Sigmoid colon (tissue), 7 donors: ENCODE measurements around the gene TMED7. TPM values are rescaled to one million over a fixed set of nuclear protein-coding genes. Genes with fewer than 3 reads are reported as not detected.

Experiments used
- DNase-seq: peaks from one replicate; pipeline ENCODE4 v3.0.0-alpha.2; 2019
- H3K27ac ChIP-seq, 4 donors: fragments of 200-600 bp; sonication (generic); one replicate each; pipeline ENCODE4 v1.5.1; 2016 to 2019; ENCODE audit warnings: mild to moderate bottlenecking in 1 of 4
- H3K27me3 ChIP-seq, 3 donors: fragments of 200-600 bp; sonication (generic); one replicate each; pipeline ENCODE4 v1.5.1; 2019; ENCODE audit warnings: mild to moderate bottlenecking in 1 of 3
- H3K36me3 ChIP-seq, 4 donors: fragments of 200-600 bp; sonication (generic); one replicate each; pipeline ENCODE4 v1.5.1; 2016 to 2019
- H3K4me1 ChIP-seq, 4 donors: fragments of 200-600 bp; sonication (generic); one replicate each; pipeline ENCODE4 v1.5.1; 2017 to 2019
- H3K4me3 ChIP-seq, 4 donors: fragments of 200-600 bp; sonication (generic); one replicate each; pipeline ENCODE4 v1.5.1; 2017 to 2019; ENCODE audit warnings: mild to moderate bottlenecking in 2 of 4, moderate library complexity in 1 of 4
- H3K9me3 ChIP-seq, 4 donors: fragments of 200-600 bp in 3 of 4; sonication (generic) in 3 of 4; one replicate each; pipeline versions ENCODE4 v1.5.1 to v1.6.1; 2013 to 2019
- EP300 ChIP-seq, 4 donors: sonication (generic); formaldehyde crosslinking; IDR thresholded peaks; one replicate each; pipeline ENCODE4 v1.6.1; 2017; ENCODE audit warnings: antibody characterized with exemption in 4 of 4
- POLR2A ChIP-seq, 2 donors: fragments of 450-650 bp; IDR thresholded peaks; one replicate each; pipeline ENCODE4 v1.6.1; 2016; ENCODE audit warnings: antibody characterized with exemption in 2 of 2, mild to moderate bottlenecking in 2 of 2, moderate library complexity in 2 of 2
- POLR2AphosphoS5 ChIP-seq, 4 donors: sonication (generic); formaldehyde crosslinking; IDR thresholded peaks; one replicate each; pipeline ENCODE4 v1.6.1; 2017; ENCODE audit warnings: antibody characterized with exemption in 4 of 4
- WGBS, 2 donors: extraction: QIAGEN DNeasy Blood & Tissue Kit; methylation state at CpG; one replicate each; pipeline ENCODE4 v1.1.7; 2013; 5-methylcytosine and 5-hydroxymethylcytosine counted together
- intact Hi-C: fragments of 100-400 bp; cut with DNase I; formaldehyde crosslinking; loops from one replicate; pipeline ENCODE4 v1.15.1; 2023
- polyA plus RNA-seq, 3 donors: library from polyadenylated mRNA; stranded (reverse); fragments of 200-250 nt; gene quantifications; one replicate each; pipeline ENCODE4 v1.2.3, GENCODE V29; 2013
- total RNA-seq, 4 donors: library from RNA; depleted of rRNA; stranded (reverse); fragments of >200 nt; gene quantifications; one replicate each; pipeline ENCODE4 v1.1.0, GENCODE V29; 2016
- TF ChIP-seq, protein P1 (sequence below), 4 experiments: fragments of 450-650 bp in 3 of 4; fragments of 200-600 bp in 1 of 4; IDR thresholded peaks; one replicate each; pipeline ENCODE4 v1.5.1; 2016 to 2019; ENCODE audit warnings: antibody characterized with exemption in 4 of 4, mild to moderate bottlenecking in 3 of 4, moderate library complexity in 2 of 4
- donor health status: healthy with polysubstance abuse.
- donor health status: Bipolar disorder and iron deficiency.
- donor health status: healthy.

The TMED7 gene
- total and polyA plus RNA-seq, 7 donors = 10.8 to 104 (median 80.8) TPM

DNA sequence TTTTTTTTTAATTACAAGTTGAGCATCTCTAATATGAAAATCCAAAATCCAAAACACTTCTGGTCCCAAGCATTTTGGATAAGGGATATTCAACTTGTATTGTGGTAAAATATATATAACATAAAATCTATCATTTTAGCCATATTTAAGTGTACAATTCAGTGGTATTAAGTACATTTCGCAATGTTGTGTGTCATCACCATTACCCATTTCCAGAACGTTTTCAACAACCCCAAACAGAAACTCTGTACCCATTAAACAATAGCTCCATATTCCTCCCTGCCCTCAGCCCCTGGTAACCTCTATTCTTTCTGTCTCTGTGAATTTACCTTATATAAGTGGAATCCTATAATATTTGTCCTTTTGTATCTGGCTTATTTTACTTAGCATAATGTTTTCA is 48.5 kb downstream of the TMED7 start:
- H3K4me3 ChIP-seq = no peak overlapping the region
- DNase-seq = no peak
- 82 to 90% methylated on average over 2 of the region's 2 CpGs for WGBS, 2 donors
- intact Hi-C loops = no loop called here
- no peaks in the 10 kb centered on the region for H3K4me1 ChIP-seq
- H3K27ac ChIP-seq = no peak overlapping the region
- no peaks in the 10 kb centered on the region for H3K9me3 ChIP-seq
- H3K27me3 ChIP-seq = no peaks in the 10 kb centered on the region
- TF ChIP-seq POLR2AphosphoS5 (IDR thresholded peaks at IDR 0.05) (no peak), POLR2A (IDR thresholded peaks at IDR 0.05) (no peak), EP300 (IDR thresholded peaks at IDR 0.05) (no peak)
- TF ChIP-seq, protein P1, sequence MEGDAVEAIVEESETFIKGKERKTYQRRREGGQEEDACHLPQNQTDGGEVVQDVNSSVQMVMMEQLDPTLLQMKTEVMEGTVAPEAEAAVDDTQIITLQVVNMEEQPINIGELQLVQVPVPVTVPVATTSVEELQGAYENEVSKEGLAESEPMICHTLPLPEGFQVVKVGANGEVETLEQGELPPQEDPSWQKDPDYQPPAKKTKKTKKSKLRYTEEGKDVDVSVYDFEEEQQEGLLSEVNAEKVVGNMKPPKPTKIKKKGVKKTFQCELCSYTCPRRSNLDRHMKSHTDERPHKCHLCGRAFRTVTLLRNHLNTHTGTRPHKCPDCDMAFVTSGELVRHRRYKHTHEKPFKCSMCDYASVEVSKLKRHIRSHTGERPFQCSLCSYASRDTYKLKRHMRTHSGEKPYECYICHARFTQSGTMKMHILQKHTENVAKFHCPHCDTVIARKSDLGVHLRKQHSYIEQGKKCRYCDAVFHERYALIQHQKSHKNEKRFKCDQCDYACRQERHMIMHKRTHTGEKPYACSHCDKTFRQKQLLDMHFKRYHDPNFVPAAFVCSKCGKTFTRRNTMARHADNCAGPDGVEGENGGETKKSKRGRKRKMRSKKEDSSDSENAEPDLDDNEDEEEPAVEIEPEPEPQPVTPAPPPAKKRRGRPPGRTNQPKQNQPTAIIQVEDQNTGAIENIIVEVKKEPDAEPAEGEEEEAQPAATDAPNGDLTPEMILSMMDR (IDR thresholded peaks at IDR 0.05) = no peak
- H3K36me3 ChIP-seq = peaks cover 0 to 11% (median 0%) of the 10 kb centered on the region in 4 donors

DNA sequence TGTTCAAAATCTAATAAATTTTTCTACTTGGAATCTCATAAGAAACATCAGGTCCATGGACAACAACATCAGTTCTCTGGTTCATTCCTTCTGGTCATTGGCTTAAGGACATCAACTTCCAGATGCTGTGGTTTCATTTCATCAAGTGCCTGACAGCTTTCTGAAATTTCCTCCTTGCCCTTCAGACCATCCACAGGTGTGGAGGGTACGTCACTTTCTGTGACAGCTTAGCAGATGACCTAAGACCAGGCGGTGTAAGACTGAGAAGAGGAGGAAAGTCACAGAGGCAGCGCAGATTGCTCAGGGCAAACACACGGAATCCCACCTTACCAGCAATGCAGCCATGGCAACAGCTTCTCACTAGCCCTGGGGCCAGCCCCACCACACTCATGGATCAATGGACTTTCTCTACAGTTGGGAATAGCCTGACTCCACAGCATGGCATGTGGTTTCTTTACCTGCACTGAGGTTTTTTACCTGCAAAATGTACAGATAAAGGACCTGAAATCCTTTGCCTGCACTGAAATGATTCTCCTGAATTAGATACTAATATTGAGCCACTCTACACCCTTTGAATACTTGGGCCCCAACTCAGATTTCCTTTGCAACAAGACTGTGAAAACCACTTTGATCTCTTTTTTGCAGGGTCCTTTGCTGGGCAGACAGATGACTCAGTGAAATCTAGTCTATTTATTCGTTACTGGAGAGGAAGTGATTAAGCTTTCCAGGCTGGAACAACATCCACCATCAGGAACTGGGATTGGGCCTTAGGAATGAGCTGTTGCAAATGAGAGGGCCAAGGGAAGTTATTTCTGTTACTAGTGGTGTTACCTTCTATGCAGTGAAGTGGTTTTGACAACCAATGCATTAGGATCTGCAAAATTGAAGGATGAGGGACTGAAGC is 50.4 kb downstream of the TMED7 start:
- no peak overlapping the region for H3K27ac ChIP-seq
- H3K4me3 ChIP-seq = no peak overlapping the region
- no peak for TF ChIP-seq EP300 (IDR thresholded peaks at IDR 0.05)
- TF ChIP-seq POLR2AphosphoS5 (IDR thresholded peaks at IDR 0.05) = no peak
- no peak for TF ChIP-seq POLR2A (IDR thresholded peaks at IDR 0.05)
- TF ChIP-seq, protein P1 (IDR thresholded peaks at IDR 0.05) = no peak
- H3K36me3 ChIP-seq = peaks cover 0 to 5% (median 0%) of the 10 kb centered on the region in 4 donors
- no peaks in the 10 kb centered on the region for H3K4me1 ChIP-seq
- WGBS, 2 donors = 79 to 87% methylated on average over 5 of the region's 5 CpGs
- no peaks in the 10 kb centered on the region for H3K9me3 ChIP-seq
- H3K27me3 ChIP-seq = no peaks in the 10 kb centered on the region
- no peak for DNase-seq
- intact Hi-C loops = no loop called here

DNA sequence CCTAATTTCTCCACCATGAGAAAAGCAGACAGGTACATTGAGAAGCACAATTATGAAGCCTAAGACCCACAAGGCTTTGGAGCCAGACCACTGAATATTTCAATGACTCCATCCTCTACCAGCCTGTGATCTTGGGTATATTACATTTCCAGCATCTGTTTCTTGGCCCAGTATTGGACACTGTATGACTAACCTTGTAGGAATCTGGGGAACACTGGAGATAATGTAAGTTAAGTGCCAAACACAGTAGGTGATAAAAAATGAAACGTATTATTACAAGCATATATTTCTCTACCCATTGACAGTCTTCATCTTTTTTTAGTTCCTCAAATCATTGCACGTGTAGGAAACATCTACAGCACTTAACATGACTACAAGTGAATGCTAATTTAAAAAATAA is 52.7 kb downstream of the TMED7 start:
- 85 to 87% methylated on average over 2 of the region's 2 CpGs for WGBS, 2 donors
- H3K36me3 ChIP-seq = peaks cover 0 to 5% (median 0%) of the 10 kb centered on the region in 4 donors
- TF ChIP-seq, protein P1 (IDR thresholded peaks at IDR 0.05) = no peak
- H3K4me3 ChIP-seq = no peak overlapping the region
- H3K27me3 ChIP-seq = no peaks in the 10 kb centered on the region
- no peaks in the 10 kb centered on the region for H3K4me1 ChIP-seq
- intact Hi-C loops = loop anchor here (2.0 to 5.0 kb wide), 2 partner anchors 196 to 264 kb away; no protein-coding TSS in a partner anchor
- no peaks in the 10 kb centered on the region for H3K9me3 ChIP-seq
- no peak for DNase-seq
- no peak overlapping the region for H3K27ac ChIP-seq

DNA sequence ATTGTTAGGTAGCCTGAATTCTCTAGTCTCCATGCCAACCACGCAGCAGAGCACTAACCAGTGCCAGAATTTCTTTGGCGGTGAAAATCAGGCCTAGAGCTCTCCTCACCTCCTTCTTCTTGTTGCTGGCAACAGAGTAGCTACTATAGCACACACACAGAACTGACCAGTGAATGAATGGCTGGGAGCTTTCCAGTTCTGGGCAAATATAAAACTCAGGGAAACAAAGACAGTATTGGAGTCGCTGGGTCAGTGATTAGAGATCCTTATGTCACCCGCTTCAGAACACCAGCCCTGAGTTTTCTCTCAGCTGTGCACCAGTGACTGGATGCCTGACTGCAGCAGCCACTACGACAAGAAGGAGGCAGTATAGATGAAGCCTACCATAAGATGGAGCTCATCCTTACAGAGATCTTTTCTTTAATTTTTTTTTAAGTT is 54.4 kb downstream of the TMED7 start:
- 84 to 90% methylated on average over 5 of the region's 5 CpGs for WGBS, 2 donors
- Histone ChIP-seq H3K36me3 (no peaks in the 10 kb centered on the region), H3K27me3 (no peaks in the 10 kb centered on the region), H3K9me3 (no peaks in the 10 kb centered on the region), H3K4me3 (no peak overlapping the region), H3K4me1 (no peaks in the 10 kb centered on the region), H3K27ac (peak overlapping the region in 2 of 4 donors; percentile 10 to 23)
- no peak for DNase-seq
- intact Hi-C loops = loop anchor here (5.0 kb wide), 1 partner anchor 194 kb away; no protein-coding TSS in a partner anchor
- TF ChIP-seq POLR2A (IDR thresholded peaks at IDR 0.05) = no peak
- TF ChIP-seq EP300 (IDR thresholded peaks at IDR 0.05) = no peak
- TF ChIP-seq POLR2AphosphoS5 (IDR thresholded peaks at IDR 0.05) = no peak
- TF ChIP-seq, protein P1 (IDR thresholded peaks at IDR 0.05) = peak in 1 of 4 experiments; percentile 8
